Loucy (cell line): ENCODE data around the gene WNK2.

Experiments
- H2AFZ ChIP-seq: fragments of 200-600 bp; sonication (generic); 2 replicates; pipeline ENCODE4 v1.6.0; 2016; ENCODE audit warnings: antibody characterized with exemption, mild to moderate bottlenecking, low read length, moderate library complexity
- H3F3A ChIP-seq: fragments of 200-600 bp; 2 replicates; pipeline ENCODE4 v1.6.0; 2016; ENCODE audit warnings: antibody characterized with exemption, low read depth, mild to moderate bottlenecking
- H3K27me3 ChIP-seq: fragments of 200-600 bp; sonication (generic); 2 replicates; pipeline ENCODE4 v1.6.1; 2014; ENCODE audit warnings: low read length, mild to moderate bottlenecking; ENCODE audit not compliant: insufficient read depth, poor library complexity, severe bottlenecking
- H3K36me3 ChIP-seq: fragments of 200-600 bp; sonication (generic); 2 replicates; pipeline ENCODE4 v1.6.1; 2016; ENCODE audit warnings: low read length; ENCODE audit not compliant: insufficient read depth
- H3K4me1 ChIP-seq: fragments of 200-600 bp; sonication (generic); 2 replicates; pipeline ENCODE4 v1.5.1; 2014; ENCODE audit warnings: low read length, mild to moderate bottlenecking; ENCODE audit not compliant: insufficient read depth, poor library complexity, severe bottlenecking
- H3K4me2 ChIP-seq: fragments of 200-600 bp; sonication (generic); 2 replicates; pipeline ENCODE4 v1.6.0; 2014; ENCODE audit warnings: antibody characterized with exemption, low read length, low read depth, mild to moderate bottlenecking; ENCODE audit not compliant: poor library complexity, severe bottlenecking
- H3K4me3 ChIP-seq: fragments of 200-600 bp; sonication (generic); 2 replicates; pipeline ENCODE4 v1.5.1; 2014; ENCODE audit warnings: low read length, mild to moderate bottlenecking, mixed read lengths; ENCODE audit not compliant: poor library complexity, severe bottlenecking
- H3K79me2 ChIP-seq: fragments of 200-600 bp; sonication (generic); 2 replicates; pipeline ENCODE4 v1.6.1; 2014; ENCODE audit warnings: low read length; ENCODE audit not compliant: insufficient read depth
- H3K9ac ChIP-seq: fragments of 200-600 bp; sonication (generic); 2 replicates; pipeline ENCODE4 v1.6.0; 2014; ENCODE audit warnings: mild to moderate bottlenecking, low read depth, low read length, moderate library complexity; ENCODE audit not compliant: poor library complexity, severe bottlenecking
- H3K9me2 ChIP-seq: fragments of 200-600 bp; sonication (generic); replicated peaks from 2 replicates; pipeline ENCODE4 v1.6.1; 2016; ENCODE audit warnings: low read depth, low read length, mixed read lengths
- H3K9me3 ChIP-seq: fragments of 200-600 bp; sonication (generic); 2 replicates; pipeline ENCODE4 v1.6.1; 2014; ENCODE audit warnings: mild to moderate bottlenecking, antibody characterized with exemption, low read length, low read depth; ENCODE audit not compliant: insufficient read depth
- H4K20me1 ChIP-seq: fragments of 200-600 bp; sonication (generic); 2 replicates; pipeline ENCODE4 v1.6.0; 2014; ENCODE audit warnings: antibody characterized with exemption, low read length, mild to moderate bottlenecking; ENCODE audit not compliant: insufficient read depth, poor library complexity, severe bottlenecking
- CTCF ChIP-seq: fragments of 200-600 bp; sonication (generic); conservative IDR thresholded peaks from 2 replicates; pipeline ENCODE4 v1.5.1; 2014; ENCODE audit warnings: mild to moderate bottlenecking, antibody characterized with exemption, low read length
- EZH2phosphoT487 ChIP-seq: fragments of 200-600 bp; IDR thresholded peaks from 2 replicates; pipeline ENCODE4 v1.6.1; 2018; ENCODE audit warnings: antibody characterized with exemption, mild to moderate bottlenecking, moderate library complexity, borderline replicate concordance

The WNK2 gene

DNA sequence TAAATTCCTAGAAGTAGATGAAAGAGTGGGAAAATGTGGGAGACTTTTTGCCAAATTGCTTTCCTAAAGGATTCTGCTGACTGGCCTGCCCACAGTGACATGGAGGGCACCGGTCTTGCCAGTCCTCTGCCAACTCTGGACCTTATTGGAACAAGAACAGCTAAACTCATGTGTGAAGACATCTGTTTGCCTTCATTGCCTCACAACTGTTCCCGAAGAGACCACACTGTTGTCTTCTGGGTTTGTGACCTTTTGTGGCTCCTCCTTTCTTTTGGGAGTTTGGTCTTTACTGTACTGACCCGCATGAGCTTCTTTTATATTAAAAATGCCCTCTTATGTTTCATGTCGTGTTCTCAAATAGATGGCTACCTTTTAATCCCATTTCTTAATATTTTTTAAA is 16.1 kb upstream of the WNK2 start:
- H3K79me2 ChIP-seq, result no peaks in the 10 kb centered on the region
- no peaks in the 10 kb centered on the region for H4K20me1 ChIP-seq
- no peaks in the 10 kb centered on the region for H3K9me2 ChIP-seq
- H3K27me3 ChIP-seq, result no peaks in the 10 kb centered on the region
- H2AFZ ChIP-seq, result no peak overlapping the region
- no peaks in the 10 kb centered on the region for H3K9me3 ChIP-seq
- H3K9ac ChIP-seq, result no peak overlapping the region
- TF ChIP-seq CTCF, result no peak
- no peak for TF ChIP-seq EZH2phosphoT487
- H3K4me2 ChIP-seq, result no peak overlapping the region
- no peaks in the 10 kb centered on the region for H3K36me3 ChIP-seq
- peaks cover 7% of the 10 kb centered on the region for H3K4me1 ChIP-seq
- no peaks in the 10 kb centered on the region for H3F3A ChIP-seq
- no peak overlapping the region for H3K4me3 ChIP-seq

DNA sequence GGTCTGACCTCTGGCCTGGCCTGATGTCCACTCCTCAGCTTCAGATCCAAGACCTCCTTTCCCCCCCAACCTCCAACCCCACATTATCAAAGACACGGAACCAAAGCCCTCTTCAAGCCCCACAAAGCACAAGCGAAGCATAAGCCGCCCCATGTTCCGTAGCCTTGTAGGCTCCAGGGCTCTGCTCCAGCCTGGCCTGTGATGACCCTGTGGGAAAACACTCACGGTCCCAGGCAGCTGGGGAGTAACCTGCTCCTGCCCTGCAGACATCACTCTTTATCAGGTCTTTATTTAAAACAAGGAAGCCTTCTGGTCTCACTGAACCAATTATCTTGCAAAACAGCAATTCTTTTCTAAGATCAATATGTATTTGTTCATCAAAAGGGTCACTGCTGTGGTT is 15.4 kb upstream of the WNK2 start:
- no peaks in the 10 kb centered on the region for H3K36me3 ChIP-seq
- H3K4me2 ChIP-seq, result no peak overlapping the region
- no peaks in the 10 kb centered on the region for H3K27me3 ChIP-seq
- no peaks in the 10 kb centered on the region for H3K79me2 ChIP-seq
- no peaks in the 10 kb centered on the region for H3F3A ChIP-seq
- no peak overlapping the region for H3K9ac ChIP-seq
- peaks cover 7% of the 10 kb centered on the region for H3K4me1 ChIP-seq
- TF ChIP-seq EZH2phosphoT487, result no peak
- no peak for TF ChIP-seq CTCF
- no peak overlapping the region for H3K4me3 ChIP-seq
- H3K9me2 ChIP-seq, result no peaks in the 10 kb centered on the region
- H2AFZ ChIP-seq, result no peak overlapping the region
- H4K20me1 ChIP-seq, result no peaks in the 10 kb centered on the region
- H3K9me3 ChIP-seq, result no peaks in the 10 kb centered on the region

GRCh38 chr9:93169444-93169843 is 14.5 kb upstream of the WNK2 start:
- H3F3A ChIP-seq, result no peaks in the 10 kb centered on the region
- H3K9me2 ChIP-seq, result no peaks in the 10 kb centered on the region
- no peaks in the 10 kb centered on the region for H3K27me3 ChIP-seq
- no peak overlapping the region for H3K4me2 ChIP-seq
- no peaks in the 10 kb centered on the region for H3K9me3 ChIP-seq
- H3K4me3 ChIP-seq, result no peak overlapping the region
- no peaks in the 10 kb centered on the region for H3K36me3 ChIP-seq
- peaks cover 7% of the 10 kb centered on the region for H3K4me1 ChIP-seq
- no peaks in the 10 kb centered on the region for H3K79me2 ChIP-seq
- no peaks in the 10 kb centered on the region for H4K20me1 ChIP-seq
- TF ChIP-seq CTCF (no peak), EZH2phosphoT487 (no peak)
- H3K9ac ChIP-seq, result no peak overlapping the region
- no peak overlapping the region for H2AFZ ChIP-seq
